ENCODE results near the gene RFX1.
A peak's percentile ranks its signal among the peaks of the same experiment; 100 is the strongest.

GRCh38 chr19:14015524-14016035, 9.5 kb upstream of the RFX1 start:
- 0 out of 2 replicates have a peak, but pooled peaks have one; percentile 37 for TF ChIP-seq POLR2A (IDR thresholded peaks at IDR 0.05; ENCODE audit: low read depth, low read length)
- no peak for TF ChIP-seq POLR2AphosphoS5 (IDR thresholded peaks at IDR 0.05; ENCODE audit: low read depth, low read length)
- no peak for TF ChIP-seq PAX5 (IDR thresholded peaks at IDR 0.05; ENCODE audit: insufficient read depth, low read length, severe bottlenecking)
- TF ChIP-seq POU2F2 (IDR thresholded peaks at IDR 0.05; ENCODE audit: low read depth, low read length), result peak; percentile 96
- TF ChIP-seq TAF1 (IDR thresholded peaks at IDR 0.05; ENCODE audit: low read depth, low read length), result peak; percentile 18; the same call in 1 of the 2 replicates
